HG02870 (cell line): ENCODE data around the gene RPE65.
A peak's percentile ranks its signal among the peaks of the same experiment; 100 is the strongest.
"Not testable (repeated sequence)": the region's sequence is repeated elsewhere in the genome, so short reads cannot be mapped to it uniquely, and the experiment has no call there.

ENCODE experiments used
- ATAC-seq: cut with Tn5 transposase; IDR thresholded peaks from one replicate; pipeline ENCODE4 v1.9.1; 2021; ENCODE audit warnings: mild to moderate bottlenecking, moderate library complexity; ENCODE audit not compliant: unreplicated experiment

Gene RPE65

DNA sequence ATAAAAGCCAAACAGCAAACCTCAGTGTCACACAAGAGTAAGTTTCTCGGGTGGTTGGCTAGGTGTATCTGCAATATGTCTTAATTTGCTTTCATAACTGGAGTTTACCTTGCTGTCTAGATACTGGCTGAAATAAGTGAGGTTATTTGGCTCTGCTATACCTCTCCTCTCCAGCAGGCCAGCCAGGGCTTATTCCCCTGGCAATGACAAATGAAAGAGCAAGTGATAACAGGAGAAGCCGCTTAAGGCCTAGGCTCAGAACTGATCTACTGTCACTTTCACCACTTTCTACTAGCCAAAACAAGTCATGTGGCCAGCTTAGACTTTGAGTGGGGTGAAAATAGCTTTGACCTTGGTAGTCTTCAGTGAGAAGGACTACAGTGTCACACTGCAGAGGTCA lies 4.8 kb upstream of the RPE65 start:
- no peak for ATAC-seq

DNA sequence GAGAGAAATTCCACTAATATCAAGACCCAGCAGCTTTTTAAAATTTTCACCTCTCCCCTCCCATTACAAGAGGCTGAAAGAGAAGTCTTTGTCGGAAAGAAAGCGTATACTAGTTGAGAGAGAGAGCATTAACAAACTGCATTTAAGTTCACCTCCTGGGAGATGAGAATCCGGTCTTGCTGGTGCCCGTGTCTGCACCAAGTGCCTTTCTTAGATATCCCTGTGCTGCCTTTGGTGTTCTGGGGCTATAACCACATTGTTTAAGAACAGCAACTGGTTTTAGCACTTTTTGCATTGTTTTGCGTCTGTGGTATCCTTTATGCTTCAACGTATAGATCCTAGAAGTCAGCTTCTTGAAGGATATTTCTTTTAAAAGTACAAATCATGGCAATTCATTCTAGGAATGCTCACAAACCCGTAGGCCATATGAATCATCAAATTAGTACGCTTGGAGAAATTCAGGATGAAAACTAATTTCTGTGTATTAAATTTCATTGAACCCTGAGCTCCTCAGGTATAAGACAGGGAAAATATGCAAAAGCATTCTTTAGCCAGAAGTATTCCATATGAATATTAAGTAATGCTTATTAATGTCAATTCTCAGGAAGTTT lies 3.4 kb upstream of the RPE65 start:
- no peak for ATAC-seq

DNA sequence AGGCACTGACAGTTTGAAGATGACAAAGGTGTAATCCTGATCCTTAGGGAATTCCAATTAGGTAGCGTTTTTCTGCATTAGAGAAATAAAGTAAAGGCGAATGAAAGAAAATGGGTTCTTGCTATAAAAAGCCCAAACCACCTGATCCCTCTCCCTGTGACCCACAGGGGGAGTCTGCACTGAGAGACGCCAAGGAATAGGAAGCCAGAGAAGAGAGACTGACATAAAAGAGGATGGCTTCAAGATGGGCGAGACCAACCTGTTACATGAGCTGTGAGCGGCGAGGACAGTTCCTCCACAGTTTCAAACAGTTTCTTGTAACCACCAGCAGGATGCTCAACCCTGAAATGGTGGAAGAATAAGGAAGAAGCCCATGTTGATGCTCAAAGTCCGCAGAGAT lies 1.4 kb downstream of the RPE65 start:
- no peak for ATAC-seq

DNA sequence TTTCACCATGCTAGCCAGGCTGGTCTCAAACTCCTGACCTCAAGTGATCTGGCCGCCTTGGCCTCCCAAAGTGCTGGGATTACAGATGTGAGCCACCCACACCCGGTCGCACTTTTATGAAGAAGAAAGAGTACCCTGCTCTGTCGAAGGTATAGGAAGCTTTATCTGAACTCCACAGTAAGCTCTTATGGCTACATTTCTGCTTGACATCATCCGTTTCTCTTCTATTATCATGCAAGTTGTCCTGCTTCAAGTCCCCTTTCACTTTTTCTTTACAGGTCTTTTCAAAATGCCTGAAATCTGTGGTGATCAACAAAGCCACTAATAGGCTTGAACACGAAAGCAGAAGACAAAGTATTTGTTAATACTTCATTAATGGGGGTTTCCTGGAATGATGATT lies 4.0 kb downstream of the RPE65 start:
- ATAC-seq: no peak

DNA sequence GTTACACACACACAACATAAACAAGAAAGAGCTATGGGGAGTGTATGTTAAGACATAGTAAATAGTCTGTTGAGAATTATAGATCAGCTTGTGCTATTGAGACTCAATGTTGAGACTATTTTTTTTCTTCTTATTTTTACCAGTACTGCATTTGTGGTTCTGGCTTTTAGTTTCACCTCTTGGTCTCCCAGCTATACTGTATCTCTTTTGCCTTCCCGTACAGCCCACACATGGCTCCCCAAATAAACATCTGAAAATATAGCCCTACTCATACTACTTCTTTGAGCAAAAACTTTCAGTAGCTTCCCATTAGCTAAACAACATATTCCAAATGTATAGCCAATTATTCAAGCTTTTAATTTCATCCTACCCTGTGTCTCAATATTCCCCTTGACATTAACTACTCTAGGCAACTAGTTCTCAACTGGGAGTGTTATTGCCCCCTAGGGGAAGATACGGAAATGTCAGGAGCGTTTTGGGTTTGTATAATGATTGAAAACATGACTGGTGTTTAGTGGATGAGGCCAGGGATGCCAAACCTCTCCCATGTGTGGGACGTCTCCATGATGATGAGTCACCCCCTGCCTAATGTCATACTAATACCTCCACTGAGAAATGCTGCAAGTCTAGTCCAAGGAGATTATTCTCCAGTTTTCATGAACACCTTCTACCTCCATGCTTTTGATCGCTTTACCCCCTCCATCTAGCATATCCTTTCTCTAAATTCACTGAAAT lies 6.8 kb downstream of the RPE65 start:
- ATAC-seq: peak; percentile 88

DNA sequence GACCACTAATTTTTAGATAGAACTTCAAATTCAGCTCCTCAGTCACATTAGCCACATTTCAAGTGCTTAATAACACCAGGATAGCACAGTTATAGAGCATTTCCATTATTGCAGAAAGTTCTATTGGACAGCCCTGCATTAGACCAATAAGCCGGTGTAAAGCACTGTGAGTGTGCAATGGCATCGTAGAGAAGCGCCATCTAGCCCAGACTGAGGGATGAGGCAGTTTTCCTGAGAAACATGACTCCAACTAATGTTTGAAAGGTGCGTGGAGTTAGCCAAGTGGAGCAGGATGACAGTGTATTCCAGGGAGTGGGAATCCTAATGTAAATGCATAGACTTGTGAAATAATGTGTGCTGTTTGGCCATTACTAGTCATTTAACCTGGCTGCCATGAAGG lies 7.7 kb downstream of the RPE65 start:
- ATAC-seq: no peak

DNA sequence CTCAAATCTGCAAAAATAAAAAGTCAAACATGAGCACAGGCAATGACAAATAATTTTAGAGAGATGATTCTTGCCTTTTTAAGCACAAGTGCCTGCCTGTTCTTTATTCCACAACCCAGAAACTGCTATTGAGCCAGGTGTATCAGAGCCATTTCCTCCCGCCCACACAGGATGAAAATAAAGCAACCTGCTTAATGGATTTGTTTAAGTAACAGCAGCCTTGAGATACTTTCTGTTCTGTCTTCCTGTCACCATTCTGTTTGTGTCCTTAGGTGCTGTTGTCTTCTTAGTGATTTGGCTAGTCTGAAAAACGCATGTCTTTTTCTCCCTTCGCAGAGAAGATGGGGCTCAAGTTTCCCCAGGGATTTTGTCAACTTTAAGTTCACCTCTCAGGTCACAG lies 11.4 kb downstream of the RPE65 start:
- no peak for ATAC-seq

DNA sequence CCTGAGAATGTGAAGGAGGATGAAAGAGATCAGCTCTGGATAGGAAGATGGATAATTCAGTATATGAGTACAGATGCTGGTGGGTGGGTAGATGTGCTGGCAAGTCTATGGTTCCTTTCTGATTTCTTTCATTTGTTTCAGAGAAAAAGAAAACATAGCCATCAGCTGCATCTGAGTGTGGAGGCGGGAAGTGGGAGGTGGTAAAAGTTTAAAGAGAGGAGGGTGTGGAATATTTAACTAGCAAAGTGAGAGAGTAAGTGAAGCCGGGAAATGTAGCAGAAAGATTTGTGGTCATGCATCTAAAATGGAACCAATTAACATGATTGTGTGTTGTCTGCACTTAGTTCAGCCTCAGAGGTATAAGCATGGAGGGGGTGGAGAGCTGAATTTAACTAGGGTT lies 16.4 kb downstream of the RPE65 start:
- ATAC-seq: no peak

DNA sequence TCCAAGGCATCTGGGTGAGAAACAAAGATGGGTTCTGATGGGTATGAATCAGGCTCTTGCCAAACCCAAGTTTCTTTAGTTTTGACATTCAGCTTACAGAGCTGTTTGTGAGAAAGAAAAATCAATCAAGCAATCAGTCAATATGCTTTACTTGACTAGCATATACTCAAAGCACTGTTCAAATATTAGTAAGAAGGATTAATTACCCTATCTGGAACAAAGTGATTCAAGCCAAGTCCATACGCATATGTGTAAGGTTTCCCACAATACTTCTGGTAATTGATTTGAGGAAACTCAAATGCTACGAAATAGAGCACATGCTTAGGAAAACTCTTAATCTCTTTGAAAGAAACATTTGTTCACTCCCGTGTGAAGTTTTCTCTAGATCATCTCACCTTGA lies 18.7 kb downstream of the RPE65 start:
- no peak for ATAC-seq

DNA sequence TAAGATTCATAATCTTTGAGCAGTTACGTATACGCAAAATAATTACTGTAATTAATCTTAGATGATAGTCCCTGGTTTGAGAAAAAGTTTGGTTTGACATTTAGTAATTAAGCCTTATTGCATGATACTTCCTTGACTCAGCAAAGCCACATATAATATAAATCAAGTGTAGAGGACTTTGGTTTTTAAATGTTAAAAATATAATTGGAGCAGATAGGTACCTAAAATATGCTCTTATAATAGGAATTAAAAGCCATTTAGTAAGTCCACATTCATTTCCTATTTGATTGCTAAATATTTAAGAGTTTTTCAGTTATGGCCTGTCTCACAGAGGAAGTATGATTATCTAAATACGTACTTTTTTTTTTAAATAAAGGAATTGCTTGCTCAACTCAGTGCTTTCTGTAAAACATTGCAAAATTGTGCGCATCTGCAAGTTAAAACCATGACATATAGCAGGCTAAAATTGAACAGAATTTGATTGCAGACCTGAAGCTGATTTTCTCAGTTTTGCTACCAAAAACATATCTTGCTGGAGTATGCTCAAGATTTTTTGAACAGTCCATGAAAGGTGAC lies 20.4 kb downstream of the RPE65 start:
- ATAC-seq: no peak

DNA sequence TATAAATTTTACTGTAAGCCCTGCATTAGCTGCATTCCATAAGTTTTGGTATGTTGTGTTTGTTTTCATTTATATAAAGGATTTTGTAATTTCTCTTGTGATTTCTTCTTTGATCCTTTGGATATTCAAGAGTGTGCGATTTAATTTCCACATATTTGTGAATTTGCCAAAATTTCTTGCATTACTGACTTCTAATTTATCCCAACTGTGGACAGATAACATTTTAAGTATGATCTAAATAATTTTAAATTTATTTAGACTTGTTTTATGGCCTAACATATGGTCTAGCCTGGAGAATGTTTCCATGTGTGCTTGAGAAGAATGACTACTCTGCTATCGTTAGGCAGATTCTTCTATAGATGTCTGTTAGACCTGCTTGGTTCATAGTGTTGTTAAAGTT lies 23.2 kb downstream of the RPE65 start:
- no peak for ATAC-seq

DNA sequence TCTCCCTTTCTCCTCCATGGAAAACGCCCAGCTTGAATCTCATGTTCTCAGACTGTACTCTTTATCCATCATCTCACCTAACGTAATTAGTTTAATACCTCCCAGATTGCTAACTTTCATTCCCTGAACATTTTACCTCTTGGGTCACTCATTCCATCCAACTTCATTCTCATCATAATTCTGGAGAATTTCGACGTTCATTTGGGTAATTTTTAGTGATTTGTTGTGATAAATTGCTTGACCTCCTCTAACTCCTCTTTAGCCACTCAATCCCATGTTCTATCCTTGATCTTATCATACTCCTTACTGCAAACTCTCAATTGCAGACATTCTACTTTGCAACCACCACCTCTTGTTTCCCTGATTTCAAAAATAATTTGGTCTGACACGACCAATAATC lies 28.4 kb downstream of the RPE65 start:
- no peak for ATAC-seq

DNA sequence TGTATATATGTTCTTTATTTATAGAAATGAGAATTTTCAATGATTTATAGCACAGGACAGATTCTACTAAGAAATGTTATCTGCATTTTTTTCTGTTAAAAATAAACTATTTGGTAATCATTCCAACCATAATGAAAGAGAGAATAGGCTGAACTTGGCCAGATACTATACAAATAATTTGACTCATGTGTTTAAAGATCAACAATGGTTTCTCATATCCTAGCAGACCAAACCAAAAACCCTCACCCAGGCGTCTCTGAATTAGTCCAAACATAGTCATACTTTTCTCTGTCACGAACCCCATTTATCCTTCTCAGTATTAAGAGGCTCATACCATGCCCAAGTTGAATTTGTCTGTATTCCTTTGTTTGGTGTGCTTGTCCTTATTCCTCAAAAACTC lies 40.3 kb downstream of the RPE65 start:
- ATAC-seq: no peak

DNA sequence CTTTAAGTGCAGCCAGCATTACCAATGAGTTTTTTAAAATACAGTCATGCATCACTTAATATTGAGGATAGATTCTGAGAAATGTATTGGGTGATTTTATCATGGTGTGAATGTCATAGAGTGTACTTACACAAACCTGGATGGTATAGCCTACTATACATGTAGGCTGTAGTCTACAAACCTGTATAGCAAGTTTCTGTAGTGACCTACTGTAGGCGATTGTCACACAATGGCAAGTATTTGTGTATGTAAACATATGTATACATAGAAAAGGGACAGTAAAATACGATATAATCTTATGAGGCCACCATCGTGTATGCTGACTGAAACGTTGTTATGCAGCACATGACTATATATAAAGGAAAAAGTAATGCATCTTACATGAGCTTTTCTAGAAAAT lies 48.2 kb downstream of the RPE65 start:
- ATAC-seq: no peak

DNA sequence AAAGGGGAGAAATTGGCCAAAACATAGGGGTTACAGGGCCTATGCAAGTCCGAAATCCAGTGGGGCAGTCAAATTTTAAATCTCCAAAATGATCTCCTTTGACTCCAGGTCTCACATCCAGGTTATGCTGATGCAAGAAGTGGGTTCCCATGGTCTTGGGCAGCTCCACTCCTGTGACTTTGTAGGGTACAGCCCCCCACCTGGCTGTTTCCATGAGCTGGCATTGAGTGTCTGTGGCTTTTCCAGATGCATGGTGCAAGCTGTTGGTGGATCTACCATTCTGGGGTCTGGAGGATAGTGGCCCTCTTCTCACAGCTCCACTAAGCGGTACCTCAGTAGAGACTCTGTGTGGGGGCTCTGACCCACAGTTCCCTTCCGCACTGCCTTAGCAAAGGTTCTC lies 54.2 kb downstream of the RPE65 start:
- not testable (repeated sequence) for ATAC-seq

DNA sequence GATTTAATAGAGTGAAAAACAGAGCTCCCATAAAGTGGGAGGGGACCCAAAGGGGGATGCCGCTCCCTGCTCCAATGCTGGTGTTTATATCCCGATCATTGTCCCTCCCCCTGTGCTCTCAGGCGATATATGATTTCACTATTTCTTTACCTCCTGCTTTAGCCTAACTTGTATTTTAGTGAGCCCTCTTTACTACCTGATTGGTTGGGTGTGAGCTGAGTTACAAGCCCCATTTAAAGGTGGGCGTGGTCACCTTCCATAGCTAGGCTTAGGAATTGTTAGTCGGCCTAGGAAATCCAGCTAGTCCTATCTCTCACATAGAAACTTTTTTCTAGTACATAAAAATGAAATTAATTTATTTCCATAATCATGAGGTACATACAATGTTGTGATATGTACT lies 57.3 kb downstream of the RPE65 start:
- not testable (repeated sequence) for ATAC-seq

DNA sequence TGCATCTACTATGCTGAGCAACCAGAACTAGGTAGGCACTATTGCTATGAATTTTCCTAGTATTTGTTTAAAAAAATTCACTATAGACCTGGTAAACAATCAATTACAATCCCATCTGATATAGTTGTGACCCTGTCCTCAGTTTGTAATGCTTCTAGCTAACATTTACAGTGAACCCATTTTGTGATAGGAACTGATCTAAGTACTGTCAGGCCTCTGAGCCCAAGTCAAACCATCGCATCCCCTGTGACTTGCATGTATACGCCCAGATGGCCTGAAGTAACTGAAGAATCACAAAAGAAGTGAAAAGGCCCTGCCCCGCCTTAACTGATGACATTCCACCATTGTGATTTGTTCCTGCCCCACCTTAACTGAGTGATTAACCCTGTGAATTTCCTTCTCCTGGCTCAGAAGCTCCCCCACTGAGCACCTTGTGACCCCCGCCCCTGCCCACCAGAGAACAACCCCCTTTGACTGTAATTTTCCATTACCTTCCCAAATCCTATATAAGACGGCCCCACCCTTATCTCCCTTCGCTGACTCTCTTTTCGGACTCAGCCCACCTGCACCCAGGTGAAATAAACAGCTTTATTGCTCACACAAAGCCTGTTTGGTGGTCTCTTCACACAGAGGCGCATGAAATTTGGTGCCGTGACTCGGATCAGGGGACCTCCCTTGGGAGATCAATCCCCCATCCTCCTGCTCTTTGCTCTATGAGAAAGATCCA lies 63.8 kb downstream of the RPE65 start:
- ATAC-seq: not testable (repeated sequence)

DNA sequence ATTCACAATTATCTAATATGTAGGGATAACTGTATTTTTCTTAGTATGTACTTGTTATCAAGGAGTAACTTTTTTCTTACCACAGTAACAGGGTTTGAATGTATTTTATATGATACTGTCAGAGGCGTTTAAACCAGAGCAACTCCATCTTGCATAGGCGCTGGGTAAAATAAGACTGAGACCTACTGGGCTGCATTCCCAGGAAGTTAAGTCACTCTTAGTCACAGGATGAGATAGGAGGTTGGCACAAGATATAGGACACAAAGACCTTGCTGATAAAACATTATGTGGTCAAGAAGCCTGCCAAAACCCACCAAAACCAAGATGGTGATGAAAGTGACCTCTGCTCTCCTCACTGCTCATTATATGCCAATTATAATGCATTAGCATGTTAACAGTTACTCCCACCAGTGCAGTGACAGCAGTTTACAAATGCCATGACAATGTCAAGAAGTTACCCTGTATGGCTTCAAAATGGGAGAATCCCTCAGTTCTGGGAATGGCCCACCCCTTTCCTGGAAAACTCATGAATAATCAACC lies 64.8 kb downstream of the RPE65 start:
- ATAC-seq: no peak

DNA sequence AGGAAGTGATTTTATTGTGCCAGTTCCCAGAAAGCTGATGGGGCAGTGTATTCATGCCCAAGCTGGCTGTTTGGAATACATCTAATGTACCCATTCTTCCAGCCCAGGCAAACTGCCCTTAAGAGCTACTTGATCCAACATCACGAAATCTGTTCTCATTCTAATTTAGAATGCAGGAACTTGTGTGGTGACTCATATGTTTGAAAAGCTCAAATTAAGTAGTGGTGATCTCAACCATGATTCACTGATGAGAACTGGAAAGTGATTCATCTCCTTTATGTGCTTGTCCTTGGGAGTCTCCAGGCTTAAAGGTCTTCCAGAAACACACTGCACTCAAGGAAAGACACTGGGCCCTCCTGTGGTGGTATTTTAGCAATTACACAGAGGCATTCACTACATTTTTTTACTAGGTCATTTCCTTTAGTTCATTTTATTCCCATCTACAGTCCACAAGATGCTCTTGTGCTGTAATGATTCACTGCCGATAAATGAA lies 65.4 kb downstream of the RPE65 start:
- no peak for ATAC-seq

DNA sequence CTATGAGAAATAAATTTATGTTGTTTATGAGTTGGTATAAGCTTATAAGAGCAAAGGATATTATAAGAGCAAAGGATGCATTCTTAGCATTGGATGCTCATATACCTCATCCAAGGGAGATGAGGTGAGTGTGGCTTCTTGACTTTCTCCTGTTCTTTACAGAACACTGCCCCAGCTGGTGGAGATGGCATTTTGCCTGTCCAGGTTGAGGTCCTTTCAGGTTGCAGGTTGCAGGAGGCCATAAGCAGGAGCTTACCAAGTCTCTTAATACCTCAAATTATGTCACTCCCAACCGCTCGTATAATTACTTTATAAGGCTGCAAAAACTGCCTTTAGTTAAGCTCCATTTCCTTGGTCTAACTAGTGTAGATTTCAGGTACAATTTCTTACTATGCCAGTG lies 66.7 kb downstream of the RPE65 start:
- ATAC-seq: no peak

DNA sequence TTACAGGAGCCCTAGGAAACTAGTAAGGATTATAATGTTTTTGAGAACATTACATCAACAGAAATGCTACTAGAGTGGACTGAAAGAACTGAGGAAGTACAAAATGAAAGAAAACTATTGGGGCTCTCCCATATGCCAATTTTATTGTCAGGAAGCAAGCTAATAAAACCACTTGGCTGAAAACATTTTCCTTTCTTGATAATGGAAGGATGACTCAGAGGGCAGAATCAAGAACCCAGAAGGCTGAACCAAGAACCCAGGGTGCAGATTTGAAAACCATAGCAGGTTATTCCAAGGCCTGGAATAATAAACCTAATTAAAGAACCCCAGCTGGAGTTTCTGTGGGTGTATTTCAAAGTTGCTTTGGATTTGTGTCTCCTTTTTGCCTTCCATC lies 70.7 kb downstream of the RPE65 start:
- no peak for ATAC-seq
